SK-N-DZ (cell line): Measurements from ENCODE around the gene CRISPLD2.

Source experiments
- DNase-seq: peaks from one replicate; pipeline ENCODE4 v3.0.0-alpha.2; 2015; ENCODE audit warnings: low spot score

The CRISPLD2 gene

GRCh38 chr16:84952335-84953189, 132.8 kb downstream of the CRISPLD2 start:
- peak; percentile 89 for DNase-seq

- no peak for DNase-seq
These were observed 133.5 kb downstream of the CRISPLD2 start for GRCh38 chr16:84953190-84953746.

GRCh38 chr16:84955427-84955826, 135.6 kb downstream of the CRISPLD2 start:
- no peak for DNase-seq

- DNase-seq = no peak
These were observed 137.4 kb downstream of the CRISPLD2 start for GRCh38 chr16:84957192-84957591.

- no peak for DNase-seq
These were observed 138.0 kb downstream of the CRISPLD2 start for GRCh38 chr16:84957792-84958191.
